HL-60 (cell line): ENCODE measurements around the gene YDJC.

Experiments
- DNase-seq, 2 experiments: peaks; one replicate each; pipeline ENCODE4 v3.0.0-alpha.2; 2010 to 2020; ENCODE audit warnings: low read depth in 1 of 2, low spot score in 1 of 2
- H3K27ac ChIP-seq: fragments of 250-450 bp; sonication (Bioruptor Pico); replicated peaks from 2 replicates; pipeline ENCODE4 v1.5.1; 2020; ENCODE audit warnings: mild to moderate bottlenecking, moderate library complexity
- H3K27me3 ChIP-seq: fragments of 250-450 bp; sonication (Bioruptor Pico); 2 replicates; pipeline ENCODE4 v1.5.1; 2021; ENCODE audit warnings: mild to moderate bottlenecking, moderate library complexity; ENCODE audit not compliant: insufficient read depth, poor library complexity, severe bottlenecking
- H3K4me3 ChIP-seq: replicated peaks from 2 replicates; pipeline ENCODE4 v1.5.1; 2011; ENCODE audit warnings: mild to moderate bottlenecking, control low read depth, low read length; ENCODE audit not compliant: insufficient read depth
- CTCF ChIP-seq: IDR thresholded peaks from one replicate; pipeline ENCODE4 v1.5.1; 2011; ENCODE audit warnings: low read length, control low read depth, inconsistent platforms; ENCODE audit not compliant: insufficient read depth
- GABPA ChIP-seq: IDR thresholded peaks from 2 replicates; pipeline ENCODE4 v1.6.1; 2012; ENCODE audit warnings: low read depth
- POLR2AphosphoS5 ChIP-seq: IDR thresholded peaks from 2 replicates; pipeline ENCODE4 v1.6.1; 2012; ENCODE audit warnings: low read depth
- REST ChIP-seq: IDR thresholded peaks from 2 replicates; pipeline ENCODE4 v1.6.1; 2012; ENCODE audit warnings: low read depth; ENCODE audit not compliant: insufficient replicate concordance
- SPI1 ChIP-seq: IDR thresholded peaks from 2 replicates; pipeline ENCODE4 v1.6.1; 2012; ENCODE audit warnings: low read depth, mild to moderate bottlenecking, borderline replicate concordance

YDJC gene

GRCh38 chr22:21633481-21633880 lies 3.7 kb upstream of the YDJC start:
- Histone ChIP-seq H3K27me3 (no peaks in the 10 kb centered on the region), H3K4me3 (no peak overlapping the region), H3K27ac (no peak overlapping the region)
- TF ChIP-seq SPI1 (no peak), CTCF (no peak), REST (no peak), GABPA (no peak), POLR2AphosphoS5 (no peak)
- no peak for DNase-seq

GRCh38 chr22:21632931-21633330 lies 3.1 kb upstream of the YDJC start:
- Histone ChIP-seq H3K4me3 (no peak overlapping the region), H3K27me3 (no peaks in the 10 kb centered on the region), H3K27ac (no peak overlapping the region)
- no peak for DNase-seq
- TF ChIP-seq POLR2AphosphoS5, result no peak
- no peak for TF ChIP-seq CTCF
- TF ChIP-seq GABPA, result no peak
- no peak for TF ChIP-seq REST
- no peak for TF ChIP-seq SPI1

GRCh38 chr22:21632237-21632895 lies 2.5 kb upstream of the YDJC start, which contains the start of gene CCDC116:
Gene CCDC116 (plus strand): TSS chr22:21632760. CDS start chr22:21633182, 422 bp downstream.
- H3K27ac ChIP-seq, result no peak within 1 kb of the TSS
- TF ChIP-seq SPI1 (peak; percentile 89), POLR2AphosphoS5 (peak; percentile 32; the same call in 1 of the 2 replicates), REST (no peak)
- H3K4me3 ChIP-seq, result no peak within 1 kb of the TSS
- no peaks in the 10 kb centered on the region for H3K27me3 ChIP-seq
- peak; percentile 69 to 92 for DNase-seq
